Muscle of leg (tissue), 11 donors: ENCODE results near the gene OR9Q1. TPM values are rescaled to one million over a fixed set of nuclear protein-coding genes. Genes with fewer than 3 reads are reported as not detected.
"Not testable (repeated sequence)": the region's sequence is repeated elsewhere in the genome, so short reads cannot be mapped to it uniquely, and the experiment has no call there.

Experiments
- DNase-seq: peaks from one replicate; pipeline ENCODE4 v3.0.0; 2013
- H3K27ac ChIP-seq: one replicate; pipeline ENCODE4 v1.5.1; 2013; ENCODE audit warnings: mild to moderate bottlenecking, low read length, control low read depth
- H3K27me3 ChIP-seq: one replicate; pipeline ENCODE4 v1.6.1; 2013; ENCODE audit warnings: low read length; ENCODE audit not compliant: control insufficient read depth, insufficient read depth
- H3K36me3 ChIP-seq: one replicate; pipeline ENCODE4 v1.6.1; 2013; ENCODE audit warnings: low read length; ENCODE audit not compliant: control insufficient read depth, insufficient read depth
- H3K4me1 ChIP-seq: one replicate; pipeline ENCODE4 v1.6.1; 2013; ENCODE audit warnings: low read length; ENCODE audit not compliant: control insufficient read depth, insufficient read depth
- H3K4me3 ChIP-seq: one replicate; pipeline ENCODE4 v1.5.1; 2013; ENCODE audit warnings: low read length, control low read depth
- H3K9me3 ChIP-seq: replicated peaks from 2 replicates; pipeline ENCODE4 v1.6.1; 2013; ENCODE audit warnings: low read depth, low read length; ENCODE audit not compliant: control insufficient read depth
- WGBS: methylation state at CpG from one replicate; pipeline ENCODE4 v1.1.5; 2013; ENCODE audit warnings: missing lambda C conversion rate; ENCODE audit not compliant: insufficient coverage; 5-methylcytosine and 5-hydroxymethylcytosine counted together
- polyA plus RNA-seq, 8 donors: library from polyadenylated mRNA; unstranded; fragments of 120-200 nt; gene quantifications; one replicate each; pipeline versions ENCODE4 v1.2.1 to v1.2.3, GENCODE V29; 2013; ENCODE audit warnings: inconsistent platforms in 1 of 8, low replicate concordance in 1 of 8; ENCODE audit not compliant: insufficient read length in 8 of 8, insufficient read depth in 1 of 8
- total RNA-seq: library from RNA; stranded (reverse); fragments of 120-200 nt; gene quantifications from one replicate; pipeline ENCODE4 v1.2.4, GENCODE V29; 2013

The OR9Q1 gene
- total and polyA plus RNA-seq, 9 donors: not detected

- Histone ChIP-seq H3K27me3 (no peaks in the 10 kb centered on the region), H3K4me3 (no peak overlapping the region), H3K27ac (no peak overlapping the region), H3K4me1 (no peaks in the 10 kb centered on the region), H3K9me3 (no peaks in the 10 kb centered on the region), H3K36me3 (no peaks in the 10 kb centered on the region)
- DNase-seq: no peak
- WGBS: 100% methylated on average over 1 of the region's 5 CpGs
These were observed 153.9 kb downstream of the OR9Q1 start for GRCh38 chr11:58177409-58178054.

- no peak overlapping the region for H3K27ac ChIP-seq
- no peak for DNase-seq
- no peaks in the 10 kb centered on the region for H3K36me3 ChIP-seq
- WGBS: 81% methylated on average over 4 of the region's 6 CpGs
- H3K4me3 ChIP-seq: no peak overlapping the region
- no peaks in the 10 kb centered on the region for H3K4me1 ChIP-seq
- H3K9me3 ChIP-seq: no peaks in the 10 kb centered on the region
- H3K27me3 ChIP-seq: no peaks in the 10 kb centered on the region
These were observed 154.8 kb downstream of the OR9Q1 start for GRCh38 chr11:58178444-58178843.

GRCh38 chr11:58179648-58180047 lies 156.0 kb downstream of the OR9Q1 start:
- Histone ChIP-seq H3K27me3 (no peaks in the 10 kb centered on the region), H3K27ac (no peak overlapping the region), H3K4me1 (no peaks in the 10 kb centered on the region), H3K4me3 (no peak overlapping the region), H3K36me3 (no peaks in the 10 kb centered on the region), H3K9me3 (no peaks in the 10 kb centered on the region)
- no peak for DNase-seq
- 73% methylated on average over 7 of the region's 7 CpGs for whole genome bisulfite sequencing

GRCh38 chr11:58186938-58187337 lies 163.3 kb downstream of the OR9Q1 start:
- WGBS: no CpG with 5 or more reads among the region's 4 CpGs
- H3K27ac ChIP-seq: no peak overlapping the region
- H3K9me3 ChIP-seq: no peaks in the 10 kb centered on the region

GRCh38 chr11:58188770-58189169 lies 165.1 kb downstream of the OR9Q1 start, which contains the start of gene OR9Q2:
OR9Q2 (plus strand) TSS chr11:58189070; CDS start chr11:58190491, 1,421 bp downstream.
- no peaks in the 10 kb centered on the region for H3K4me1 ChIP-seq
- no CpG with 5 or more reads among the region's 2 CpGs for WGBS
- H3K27ac ChIP-seq: no peak within 1 kb of the TSS

More at GRCh38 chr11:58186938-58187337, 163.3 kb downstream of the OR9Q1 start:
- Histone ChIP-seq H3K36me3 (no peaks in the 10 kb centered on the region), H3K4me1 (no peaks in the 10 kb centered on the region), H3K4me3 (no peak overlapping the region), H3K27me3 (no peaks in the 10 kb centered on the region)
- peak; percentile 17 for DNase-seq

GRCh38 chr11:58192229-58192628 lies 168.5 kb downstream of the OR9Q1 start:
- no peak overlapping the region for H3K27ac ChIP-seq
- no peaks in the 10 kb centered on the region for H3K4me1 ChIP-seq
- H3K9me3 ChIP-seq: no peaks in the 10 kb centered on the region
- no peak for DNase-seq
- WGBS: no CpG with 5 or more reads among the region's 3 CpGs
- no peak overlapping the region for H3K4me3 ChIP-seq
- no peaks in the 10 kb centered on the region for H3K36me3 ChIP-seq
- H3K27me3 ChIP-seq: no peaks in the 10 kb centered on the region

More at GRCh38 chr11:58188770-58189169, 165.1 kb downstream of the OR9Q1 start, which contains the start of gene OR9Q2:
- Histone ChIP-seq H3K4me3 (no peak within 1 kb of the TSS), H3K36me3 (no peaks in the 10 kb centered on the region), H3K9me3 (no peaks in the 10 kb centered on the region), H3K27me3 (no peaks in the 10 kb centered on the region)
- no peak for DNase-seq

GRCh38 chr11:58193391-58193790 lies 169.7 kb downstream of the OR9Q1 start:
- DNase-seq: no peak
- Histone ChIP-seq H3K27me3 (no peaks in the 10 kb centered on the region), H3K9me3 (no peaks in the 10 kb centered on the region), H3K4me1 (no peaks in the 10 kb centered on the region), H3K36me3 (no peaks in the 10 kb centered on the region), H3K4me3 (no peak overlapping the region), H3K27ac (no peak overlapping the region)

- Histone ChIP-seq H3K27ac (no peak overlapping the region), H3K36me3 (no peaks in the 10 kb centered on the region), H3K9me3 (peaks cover 2% of the 10 kb centered on the region), H3K4me3 (no peak overlapping the region), H3K4me1 (no peaks in the 10 kb centered on the region), H3K27me3 (no peaks in the 10 kb centered on the region)
- no CpG with 5 or more reads among the region's 2 CpGs for WGBS
- DNase-seq: no peak
These were observed 172.3 kb downstream of the OR9Q1 start for GRCh38 chr11:58195939-58196338.

- no peaks in the 10 kb centered on the region for H3K36me3 ChIP-seq
- no peaks in the 10 kb centered on the region for H3K4me1 ChIP-seq
- no peaks in the 10 kb centered on the region for H3K27me3 ChIP-seq
- peaks cover 2% of the 10 kb centered on the region for H3K9me3 ChIP-seq
- H3K27ac ChIP-seq: no peak overlapping the region
- no CpG with 5 or more reads among the region's 1 CpG for WGBS
- DNase-seq: no peak
- H3K4me3 ChIP-seq: no peak overlapping the region
These were observed 175.6 kb downstream of the OR9Q1 start for GRCh38 chr11:58199271-58199670.

GRCh38 chr11:58204042-58204441 lies 180.4 kb downstream of the OR9Q1 start, which contains the start of gene OR1S2:
OR1S2 (minus strand) TSS chr11:58204142; CDS start chr11:58204142, 0 bp downstream.
- Histone ChIP-seq H3K4me3 (no peak within 1 kb of the TSS), H3K4me1 (no peaks in the 10 kb centered on the region), H3K36me3 (no peaks in the 10 kb centered on the region), H3K9me3 (peaks cover 2% of the 10 kb centered on the region), H3K27me3 (no peaks in the 10 kb centered on the region), H3K27ac (no peak within 1 kb of the TSS)
- DNase-seq: no peak

- not testable (repeated sequence) for H3K27me3 ChIP-seq, DNase-seq, H3K27ac ChIP-seq, H3K9me3 ChIP-seq, H3K4me3 ChIP-seq, H3K4me1 ChIP-seq, H3K36me3 ChIP-seq
- no CpG with 5 or more reads among the region's 2 CpGs for WGBS
These were observed 188.7 kb downstream of the OR9Q1 start, which contains the start of gene OR1S1 for GRCh38 chr11:58212420-58212819. OR1S1 (plus strand) TSS chr11:58212720.
